Measurements from ENCODE around the gene ARVCF.

The ARVCF gene

GRCh38 chr22:19971276-19972124, 45.1 kb downstream of the ARVCF start:
- Histone ChIP-seq H3K9ac (ENCODE audit: low read depth, low read length, poor library complexity) (peak overlapping the region; percentile 73), H3K79me1 (ENCODE audit: low read depth, low read length) (no peaks in the 10 kb centered on the region), H3K18ac (ENCODE audit: low read length) (peak overlapping the region; percentile 57), H3K4me1 (ENCODE audit: control insufficient read depth in 2 of 2, insufficient read depth in 1 of 2, low read depth in 1 of 2, low read length in 2 of 2) (peaks cover 16 to 38% of the 10 kb centered on the region in 2 donors), H2BK15ac (ENCODE audit: low read length) (no peak overlapping the region), H3K4me3 (ENCODE audit: low read length in 2 of 2) (no peak overlapping the region), H4K91ac (ENCODE audit: low read depth, low read length, poor library complexity) (no peak overlapping the region), H2AFZ (ENCODE audit: low read length) (no peak overlapping the region), H2BK5ac (ENCODE audit: low read length) (no peak overlapping the region), H3K27me3 (ENCODE audit: control insufficient read depth in 3 of 3, insufficient read depth in 3 of 3, low read depth in 1 of 3, low read length in 3 of 3) (no peaks in the 10 kb centered on the region), H3K14ac (ENCODE audit: low read length) (peak overlapping the region; percentile 33), H3K36me3 (replicated peaks in 1 of 2; ENCODE audit: control insufficient read depth in 2 of 2, insufficient read depth in 2 of 2, low read length in 2 of 2) (peaks cover 42 to 66% of the 10 kb centered on the region in 2 donors), H3K9me3 (replicated peaks in 1 of 2; ENCODE audit: control insufficient read depth in 2 of 2, insufficient read depth in 1 of 2, low read depth in 1 of 2, low read length in 2 of 2) (no peaks in the 10 kb centered on the region), H4K8ac (ENCODE audit: low read depth, low read length) (no peak overlapping the region), H2BK120ac (ENCODE audit: low read depth, low read length) (peak overlapping the region; percentile 34), H3K4ac (ENCODE audit: low read length) (peak overlapping the region; percentile 40), H3K27ac (replicated peaks; ENCODE audit: low read length) (no peak overlapping the region), H3K4me2 (ENCODE audit: insufficient read depth, low read length, poor library complexity, severe bottlenecking) (no peak overlapping the region), H2BK12ac (ENCODE audit: low read length) (no peak overlapping the region), H3K23ac (ENCODE audit: low read depth, low read length, poor library complexity) (peak overlapping the region; percentile 76), H2AK5ac (ENCODE audit: low read depth, low read length) (no peak overlapping the region)
- DNase-seq (ENCODE audit: low spot score), result no peak
- no CpG with 5 or more reads among the region's 28 CpGs for WGBS, 2 donors (ENCODE audit: extremely low coverage in 2 of 2, insufficient read length in 2 of 2, insufficient replicate concordance in 1 of 2)

- Histone ChIP-seq H2BK12ac (ENCODE audit: low read length) (peak overlapping the region; percentile 7), H3K18ac (ENCODE audit: low read length) (no peak overlapping the region), H3K36me3 (replicated peaks in 1 of 2; ENCODE audit: control insufficient read depth in 2 of 2, insufficient read depth in 2 of 2, low read length in 2 of 2) (peaks cover 42 to 58% of the 10 kb centered on the region in 2 donors), H3K27me3 (ENCODE audit: control insufficient read depth in 3 of 3, insufficient read depth in 3 of 3, low read depth in 1 of 3, low read length in 3 of 3) (no peaks in the 10 kb centered on the region), H3K9ac (ENCODE audit: low read depth, low read length, poor library complexity) (peak overlapping the region; percentile 83), H3K4me3 (ENCODE audit: low read length in 2 of 2) (no peak overlapping the region), H3K9me3 (replicated peaks in 1 of 2; ENCODE audit: control insufficient read depth in 2 of 2, insufficient read depth in 1 of 2, low read depth in 1 of 2, low read length in 2 of 2) (no peaks in the 10 kb centered on the region), H2AFZ (ENCODE audit: low read length) (no peak overlapping the region), H4K91ac (ENCODE audit: low read depth, low read length, poor library complexity) (no peak overlapping the region), H3K4me1 (ENCODE audit: control insufficient read depth in 2 of 2, insufficient read depth in 1 of 2, low read depth in 1 of 2, low read length in 2 of 2) (peaks cover 16 to 41% of the 10 kb centered on the region in 2 donors), H4K8ac (ENCODE audit: low read depth, low read length) (peak overlapping the region; percentile 74), H3K23ac (ENCODE audit: low read depth, low read length, poor library complexity) (peak overlapping the region; percentile 83), H2BK120ac (ENCODE audit: low read depth, low read length) (no peak overlapping the region), H3K4me2 (ENCODE audit: insufficient read depth, low read length, poor library complexity, severe bottlenecking) (no peak overlapping the region), H3K79me1 (ENCODE audit: low read depth, low read length) (no peaks in the 10 kb centered on the region), H3K14ac (ENCODE audit: low read length) (no peak overlapping the region), H2BK15ac (ENCODE audit: low read length) (no peak overlapping the region), H3K4ac (ENCODE audit: low read length) (peak overlapping the region; percentile 4), H2BK5ac (ENCODE audit: low read length) (no peak overlapping the region), H3K27ac (replicated peaks; ENCODE audit: low read length) (no peak overlapping the region), H2AK5ac (ENCODE audit: low read depth, low read length) (peak overlapping the region; percentile 77)
- peak; percentile 65 for DNase-seq (ENCODE audit: low spot score)
- WGBS, 2 donors (ENCODE audit: extremely low coverage in 2 of 2, insufficient read length in 2 of 2, insufficient replicate concordance in 1 of 2), result no CpG with 5 or more reads among the region's 25 CpGs
Observed at GRCh38 chr22:19970479-19971275, 45.9 kb downstream of the ARVCF start.

DNA sequence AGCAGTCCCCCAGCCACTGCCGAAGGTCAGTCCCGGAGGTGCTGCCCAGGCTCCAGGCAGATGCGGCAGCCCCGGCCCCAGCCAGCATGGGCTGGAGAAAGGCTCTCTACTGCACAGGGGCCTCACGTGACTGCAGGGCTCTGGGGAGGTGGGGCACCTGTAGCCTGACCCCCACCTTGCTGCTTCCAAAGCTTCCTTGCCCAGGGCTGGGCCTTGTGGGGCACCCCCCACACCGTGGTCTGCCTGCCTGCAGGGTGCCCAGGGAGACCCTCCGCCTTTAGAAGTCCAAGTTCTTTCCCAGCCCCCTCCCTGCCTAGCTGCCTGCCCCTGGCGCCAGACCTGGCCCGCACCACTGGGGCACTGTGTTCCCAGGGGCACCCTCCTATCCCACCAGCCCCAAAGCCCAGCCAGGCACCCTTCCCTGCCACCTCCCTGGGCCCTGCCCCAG, 46.6 kb downstream of the ARVCF start:
- no peak overlapping the region for H3K4me3 ChIP-seq (ENCODE audit: low read length in 2 of 2)
- no CpG with 5 or more reads among the region's 9 CpGs for WGBS, 2 donors (ENCODE audit: extremely low coverage in 2 of 2, insufficient read length in 2 of 2, insufficient replicate concordance in 1 of 2)
- no peak overlapping the region for H3K14ac ChIP-seq (ENCODE audit: low read length)
- H3K4me2 ChIP-seq (ENCODE audit: insufficient read depth, low read length, poor library complexity, severe bottlenecking), result no peak overlapping the region
- H2BK120ac ChIP-seq (ENCODE audit: low read depth, low read length), result no peak overlapping the region
- peak overlapping the region; percentile 50 for H3K9ac ChIP-seq (ENCODE audit: low read depth, low read length, poor library complexity)
- no peak for DNase-seq (ENCODE audit: low spot score)
- H2AFZ ChIP-seq (ENCODE audit: low read length), result no peak overlapping the region
- H3K79me1 ChIP-seq (ENCODE audit: low read depth, low read length), result no peaks in the 10 kb centered on the region
- H3K4ac ChIP-seq (ENCODE audit: low read length), result no peak overlapping the region
- H3K9me3 ChIP-seq (replicated peaks in 1 of 2; ENCODE audit: control insufficient read depth in 2 of 2, insufficient read depth in 1 of 2, low read depth in 1 of 2, low read length in 2 of 2), result no peaks in the 10 kb centered on the region
- no peaks in the 10 kb centered on the region for H3K27me3 ChIP-seq (ENCODE audit: control insufficient read depth in 3 of 3, insufficient read depth in 3 of 3, low read depth in 1 of 3, low read length in 3 of 3)
- no peak overlapping the region for H2BK5ac ChIP-seq (ENCODE audit: low read length)
- peaks cover 42 to 53% of the 10 kb centered on the region in 2 donors for H3K36me3 ChIP-seq (replicated peaks in 1 of 2; ENCODE audit: control insufficient read depth in 2 of 2, insufficient read depth in 2 of 2, low read length in 2 of 2)
- H3K23ac ChIP-seq (ENCODE audit: low read depth, low read length, poor library complexity), result peak overlapping the region; percentile 83
- H2BK15ac ChIP-seq (ENCODE audit: low read length), result no peak overlapping the region
- H2BK12ac ChIP-seq (ENCODE audit: low read length), result no peak overlapping the region
- peak overlapping the region; percentile 74 for H4K8ac ChIP-seq (ENCODE audit: low read depth, low read length)
- peaks cover 10 to 35% of the 10 kb centered on the region in 2 donors for H3K4me1 ChIP-seq (ENCODE audit: control insufficient read depth in 2 of 2, insufficient read depth in 1 of 2, low read depth in 1 of 2, low read length in 2 of 2)
- no peak overlapping the region for H3K18ac ChIP-seq (ENCODE audit: low read length)
- peak overlapping the region; percentile 36 for H2AK5ac ChIP-seq (ENCODE audit: low read depth, low read length)
- no peak overlapping the region for H3K27ac ChIP-seq (replicated peaks; ENCODE audit: low read length)
- H4K91ac ChIP-seq (ENCODE audit: low read depth, low read length, poor library complexity), result no peak overlapping the region

All from neuronal stem cell (in vitro differentiated cells).